GM23338 (cell line): ENCODE measurements around the gene SNX9.

Experiments used
- EZH2 ChIP-seq: fragments of 200-600 bp; sonication (generic); IDR thresholded peaks from one replicate; pipeline ENCODE4 v1.8.0; 2017; ENCODE audit warnings: antibody characterized with exemption, mild to moderate bottlenecking, low read depth; ENCODE audit not compliant: unreplicated experiment
- JUNB ChIP-seq: IDR thresholded peaks from one replicate; pipeline ENCODE4 v1.6.1; 2016; ENCODE audit warnings: antibody characterized with exemption; ENCODE audit not compliant: unreplicated experiment
- POLR2AphosphoS5 ChIP-seq: IDR thresholded peaks from 2 replicates; pipeline ENCODE4 v1.6.1; 2016; ENCODE audit warnings: antibody characterized with exemption, low read depth
- STAT1 ChIP-seq: IDR thresholded peaks from one replicate; pipeline ENCODE4 v1.6.1; 2016; ENCODE audit warnings: antibody characterized with exemption; ENCODE audit not compliant: unreplicated experiment
- TF ChIP-seq, protein P1 (sequence below), 2 experiments: fragments of 200-600 bp in 1 of 2; sonication (generic) in 1 of 2; conservative IDR thresholded peaks; 2 replicates each; pipeline versions ENCODE4 v1.5.1 to v1.6.1; 2016 to 2017; ENCODE audit warnings: antibody characterized with exemption in 2 of 2, low read depth in 2 of 2, mild to moderate bottlenecking in 2 of 2, moderate library complexity in 1 of 2

GRCh38 chr6:157946053-157946617 lies 123.1 kb downstream of the SNX9 start:
- TF ChIP-seq EZH2: no peak
- TF ChIP-seq STAT1: no peak
- TF ChIP-seq, protein P1, sequence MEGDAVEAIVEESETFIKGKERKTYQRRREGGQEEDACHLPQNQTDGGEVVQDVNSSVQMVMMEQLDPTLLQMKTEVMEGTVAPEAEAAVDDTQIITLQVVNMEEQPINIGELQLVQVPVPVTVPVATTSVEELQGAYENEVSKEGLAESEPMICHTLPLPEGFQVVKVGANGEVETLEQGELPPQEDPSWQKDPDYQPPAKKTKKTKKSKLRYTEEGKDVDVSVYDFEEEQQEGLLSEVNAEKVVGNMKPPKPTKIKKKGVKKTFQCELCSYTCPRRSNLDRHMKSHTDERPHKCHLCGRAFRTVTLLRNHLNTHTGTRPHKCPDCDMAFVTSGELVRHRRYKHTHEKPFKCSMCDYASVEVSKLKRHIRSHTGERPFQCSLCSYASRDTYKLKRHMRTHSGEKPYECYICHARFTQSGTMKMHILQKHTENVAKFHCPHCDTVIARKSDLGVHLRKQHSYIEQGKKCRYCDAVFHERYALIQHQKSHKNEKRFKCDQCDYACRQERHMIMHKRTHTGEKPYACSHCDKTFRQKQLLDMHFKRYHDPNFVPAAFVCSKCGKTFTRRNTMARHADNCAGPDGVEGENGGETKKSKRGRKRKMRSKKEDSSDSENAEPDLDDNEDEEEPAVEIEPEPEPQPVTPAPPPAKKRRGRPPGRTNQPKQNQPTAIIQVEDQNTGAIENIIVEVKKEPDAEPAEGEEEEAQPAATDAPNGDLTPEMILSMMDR (conservative IDR thresholded peaks at IDR 0.05; ENCODE audit: low read depth in 2 of 2): no peak
- no peak for TF ChIP-seq JUNB
- TF ChIP-seq POLR2AphosphoS5: no peak
